ENCODE data around the gene CHID1. TPM values are rescaled to one million over a fixed set of nuclear protein-coding genes. Genes with fewer than 3 reads are reported as not detected.
A peak's percentile ranks its signal among the peaks of the same experiment; 100 is the strongest.

Gene CHID1
- total RNA-seq, 3 donors from 2014 or later = 52.3 to 64.3 (median 55.3) TPM

DNA sequence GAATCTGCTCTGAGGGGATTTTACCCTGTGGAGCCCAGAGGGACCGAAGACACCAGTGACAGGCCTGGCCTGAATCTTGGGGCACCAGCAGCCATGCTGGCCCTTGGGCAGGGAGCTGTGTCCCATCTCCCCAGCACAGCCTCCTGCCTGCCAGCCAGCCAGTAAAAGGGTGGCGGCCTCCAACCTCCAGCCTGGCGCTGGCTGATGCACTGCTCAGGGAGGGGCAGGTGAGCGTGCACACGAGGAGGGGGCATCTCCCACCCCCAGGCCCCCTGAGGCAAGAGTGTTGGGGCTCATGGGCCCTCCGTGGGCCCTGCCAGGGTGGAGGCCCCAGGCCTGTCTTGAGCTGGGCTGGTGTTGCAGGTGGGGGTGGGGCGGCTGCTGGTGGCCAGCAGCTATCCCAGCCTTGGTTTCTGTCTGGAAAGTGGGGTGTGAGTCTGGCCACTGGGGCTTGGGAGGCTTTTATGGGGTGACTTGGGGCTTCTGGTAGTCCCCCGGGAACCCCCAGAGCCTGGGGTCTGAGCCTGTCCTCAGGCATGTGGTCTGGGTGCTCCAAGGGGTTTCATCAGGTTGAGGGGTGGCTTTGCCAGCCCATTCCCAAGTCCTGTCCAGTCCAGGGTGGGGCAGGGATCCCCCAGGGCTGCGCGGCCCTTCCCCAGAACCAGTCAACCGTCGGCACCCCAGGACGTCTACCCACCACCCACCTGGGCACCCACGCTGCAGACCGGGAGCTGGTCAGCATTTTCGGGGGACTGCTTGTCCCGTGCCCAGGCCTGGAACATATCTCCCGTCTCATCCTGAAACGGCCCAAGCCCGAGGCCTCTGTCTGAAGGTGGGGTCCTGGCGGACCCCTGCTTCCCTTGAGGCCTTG lies 50.1 kb downstream of the CHID1 start:
- TF ChIP-seq, protein P1, sequence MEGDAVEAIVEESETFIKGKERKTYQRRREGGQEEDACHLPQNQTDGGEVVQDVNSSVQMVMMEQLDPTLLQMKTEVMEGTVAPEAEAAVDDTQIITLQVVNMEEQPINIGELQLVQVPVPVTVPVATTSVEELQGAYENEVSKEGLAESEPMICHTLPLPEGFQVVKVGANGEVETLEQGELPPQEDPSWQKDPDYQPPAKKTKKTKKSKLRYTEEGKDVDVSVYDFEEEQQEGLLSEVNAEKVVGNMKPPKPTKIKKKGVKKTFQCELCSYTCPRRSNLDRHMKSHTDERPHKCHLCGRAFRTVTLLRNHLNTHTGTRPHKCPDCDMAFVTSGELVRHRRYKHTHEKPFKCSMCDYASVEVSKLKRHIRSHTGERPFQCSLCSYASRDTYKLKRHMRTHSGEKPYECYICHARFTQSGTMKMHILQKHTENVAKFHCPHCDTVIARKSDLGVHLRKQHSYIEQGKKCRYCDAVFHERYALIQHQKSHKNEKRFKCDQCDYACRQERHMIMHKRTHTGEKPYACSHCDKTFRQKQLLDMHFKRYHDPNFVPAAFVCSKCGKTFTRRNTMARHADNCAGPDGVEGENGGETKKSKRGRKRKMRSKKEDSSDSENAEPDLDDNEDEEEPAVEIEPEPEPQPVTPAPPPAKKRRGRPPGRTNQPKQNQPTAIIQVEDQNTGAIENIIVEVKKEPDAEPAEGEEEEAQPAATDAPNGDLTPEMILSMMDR (IDR thresholded peaks at IDR 0.05) = no peak
- H3K4me1 ChIP-seq (ENCODE audit: low read depth) = peaks cover 7% of the 10 kb centered on the region
- DNase-seq (no peak), ATAC-seq (peak; percentile 4)
- H3K4me3 ChIP-seq = no peak overlapping the region
- intact Hi-C loops (cut with DNase I, micrococcal nuclease) = no loop called here
- no peaks in the 10 kb centered on the region for H3K36me3 ChIP-seq (ENCODE audit: low read depth)
- no peaks in the 10 kb centered on the region for H3K9me3 ChIP-seq

DNA sequence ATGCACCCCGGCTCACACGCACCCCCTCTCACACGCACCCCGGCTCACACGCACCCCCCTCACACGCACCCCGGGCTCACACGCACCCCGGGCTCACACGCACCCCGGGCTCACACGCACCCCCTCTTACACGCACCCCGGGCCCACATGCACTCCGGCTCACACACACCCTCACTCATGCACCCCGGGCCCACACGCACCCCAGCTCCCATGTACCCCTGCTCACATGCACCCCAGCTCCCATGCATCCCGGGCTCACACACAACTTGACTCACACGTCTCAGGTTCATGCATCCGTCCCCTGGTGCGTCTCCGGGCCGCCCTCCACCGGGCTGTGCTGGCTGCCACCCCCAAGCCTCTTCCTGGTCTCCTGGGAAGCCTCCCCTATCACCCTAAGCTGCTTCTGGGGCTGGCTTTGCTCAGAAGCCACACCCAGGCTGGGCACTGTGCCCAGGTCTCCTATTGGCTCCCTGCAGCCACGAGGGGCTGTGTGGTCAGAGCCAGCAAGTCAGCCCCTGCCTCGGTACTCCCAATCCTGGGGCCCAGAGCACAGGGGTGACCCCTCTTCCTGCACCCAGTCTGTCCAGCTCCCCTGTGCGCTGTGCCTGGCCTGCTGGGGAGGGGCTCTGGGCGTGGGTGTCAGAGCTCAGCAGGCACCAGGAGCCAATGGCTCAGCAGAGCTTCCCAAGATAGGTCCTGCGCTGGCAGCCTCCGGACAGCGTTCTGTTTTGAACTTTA lies 51.0 kb downstream of the CHID1 start:
- DNase-seq (peak; percentile 82 to 88 (median 83)), ATAC-seq (peak; percentile 72)
- peaks cover 7% of the 10 kb centered on the region for H3K4me1 ChIP-seq (ENCODE audit: low read depth)
- no peaks in the 10 kb centered on the region for H3K36me3 ChIP-seq (ENCODE audit: low read depth)
- H3K4me3 ChIP-seq = no peak overlapping the region
- TF ChIP-seq, protein P1 (IDR thresholded peaks at IDR 0.05) = no peak
- intact Hi-C loops (cut with DNase I, micrococcal nuclease) = no loop called here
- H3K9me3 ChIP-seq = no peaks in the 10 kb centered on the region

DNA sequence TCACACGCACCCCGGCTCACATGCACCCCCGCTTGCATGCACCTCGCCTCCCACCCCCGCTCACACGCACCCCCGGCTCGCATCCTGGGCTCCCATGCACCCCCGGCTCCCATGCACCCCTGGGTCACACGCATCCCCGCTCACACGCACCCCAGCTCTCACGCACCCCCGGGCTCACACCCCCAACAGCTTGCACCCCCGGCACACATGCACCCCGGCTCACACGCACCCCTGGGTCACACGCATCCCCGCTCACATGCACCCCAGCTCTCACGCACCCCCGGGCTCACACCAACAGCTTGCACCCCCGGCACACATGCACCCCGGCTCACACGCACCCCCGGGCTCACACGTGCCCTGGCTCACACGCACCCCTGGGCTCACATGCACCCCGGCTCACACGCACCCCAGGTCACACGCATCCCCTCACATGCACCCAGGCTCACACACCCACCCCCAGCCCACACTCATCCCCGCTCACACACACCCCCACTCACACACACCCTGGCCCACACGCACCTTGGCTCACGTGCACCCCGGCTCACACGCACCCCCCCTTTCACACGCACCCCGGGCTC lies 51.8 kb downstream of the CHID1 start:
- intact Hi-C loops (cut with DNase I, micrococcal nuclease) = no loop called here
- ATAC-seq (no peak), DNase-seq (no peak)
- H3K4me3 ChIP-seq = no peak overlapping the region
- peaks cover 7% of the 10 kb centered on the region for H3K4me1 ChIP-seq (ENCODE audit: low read depth)
- no peaks in the 10 kb centered on the region for H3K9me3 ChIP-seq
- TF ChIP-seq, protein P1 (IDR thresholded peaks at IDR 0.05) = no peak
- H3K36me3 ChIP-seq (ENCODE audit: low read depth) = no peaks in the 10 kb centered on the region

DNA sequence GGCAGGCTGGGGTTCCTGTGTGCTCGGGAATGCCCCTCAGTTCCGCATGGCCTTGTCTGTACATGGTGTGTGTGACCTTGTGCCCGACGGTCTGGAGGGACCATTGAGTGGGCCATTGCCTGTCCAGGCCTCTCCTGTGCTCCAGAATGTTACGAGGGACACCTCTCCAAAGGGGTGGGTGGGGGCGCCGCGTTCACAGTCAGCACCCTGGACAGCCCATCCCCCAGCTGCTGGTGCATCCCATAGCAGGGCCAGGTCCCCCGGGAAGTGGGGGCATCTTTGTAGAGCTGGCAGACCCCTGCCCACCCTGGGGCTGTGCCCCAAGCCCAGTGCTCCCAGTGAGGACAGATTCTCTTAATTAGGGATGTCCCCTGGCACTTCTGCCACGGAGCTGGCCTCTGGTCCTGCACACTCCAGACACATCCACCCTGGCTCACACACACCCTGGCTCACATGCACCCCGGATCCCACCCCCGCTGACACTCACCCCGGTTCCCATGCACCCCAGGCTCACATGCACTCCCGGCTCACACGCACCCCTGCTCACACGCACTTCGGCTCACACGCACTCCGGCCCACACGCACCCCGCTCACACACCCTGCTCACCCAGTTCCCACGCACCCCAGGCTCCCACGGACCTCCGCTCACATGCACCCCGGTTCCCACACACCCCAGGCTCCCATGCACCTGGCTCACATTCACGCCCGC lies 52.4 kb downstream of the CHID1 start:
- intact Hi-C loops (cut with DNase I, micrococcal nuclease) = no loop called here
- DNase-seq (no peak), ATAC-seq (no peak)
- TF ChIP-seq, protein P1 (IDR thresholded peaks at IDR 0.05) = no peak
- Histone ChIP-seq H3K4me3 (no peak overlapping the region), H3K9me3 (no peaks in the 10 kb centered on the region), H3K36me3 (ENCODE audit: low read depth) (no peaks in the 10 kb centered on the region), H3K4me1 (ENCODE audit: low read depth) (peaks cover 7% of the 10 kb centered on the region)

DNA sequence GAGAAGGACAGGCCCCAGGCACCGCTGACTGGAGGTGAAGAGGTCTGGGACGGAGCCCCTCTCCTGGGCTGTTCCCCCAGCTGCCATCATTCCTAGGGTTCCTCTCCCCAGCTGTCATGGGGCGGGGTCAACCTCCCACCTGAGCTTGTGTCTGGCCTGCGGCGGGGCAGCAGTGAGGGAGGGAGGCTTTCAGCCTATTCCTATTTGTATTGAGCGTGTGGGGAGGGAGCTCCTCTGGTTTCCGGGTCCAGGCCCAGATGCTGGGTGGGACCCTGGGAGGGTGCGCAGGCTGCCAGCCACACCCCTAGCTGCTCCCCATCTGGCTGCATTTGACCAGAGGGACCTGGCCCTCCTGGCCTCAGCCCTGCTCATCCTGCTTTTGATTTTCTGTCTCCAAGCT lies 54.2 kb downstream of the CHID1 start:
- no peaks in the 10 kb centered on the region for H3K9me3 ChIP-seq
- H3K4me3 ChIP-seq = no peak overlapping the region
- H3K4me1 ChIP-seq (ENCODE audit: low read depth) = peaks cover 7% of the 10 kb centered on the region
- DNase-seq (no peak), ATAC-seq (peak; percentile 40)
- H3K36me3 ChIP-seq (ENCODE audit: low read depth) = no peaks in the 10 kb centered on the region
- intact Hi-C loops (cut with DNase I, micrococcal nuclease) = no loop called here
- TF ChIP-seq, protein P1 (IDR thresholded peaks at IDR 0.05) = no peak
